T47D (cell line): ENCODE data around the gene PPFIA1.
"Not testable (repeated sequence)": the region's sequence is repeated elsewhere in the genome, so short reads cannot be mapped to it uniquely, and the experiment has no call there.

Experiments used
- DNase-seq, 2 experiments: peaks; one replicate each; pipeline versions ENCODE4 v3.0.0 to v3.0.0-alpha.2; 2011 to 2012; ENCODE audit warnings: low read depth in 1 of 2, low spot score in 1 of 2
- JUND ChIP-seq: IDR thresholded peaks from 2 replicates; pipeline ENCODE4 v1.6.1; 2012; ENCODE audit warnings: low read depth
- in situ Hi-C: cut with HindIII; loops from 2 replicates; pipeline ENCODE4 v1.10.0; 2016; ENCODE audit warnings: low sequenced_read_pairs, low pct_unique_long_range_greater_than_20kb

PPFIA1 gene

GRCh38 chr11:70290361-70291065 is 20.0 kb downstream of the PPFIA1 start:
- no peak for TF ChIP-seq JUND
- in situ Hi-C loops = no loop called here
- DNase-seq = no peak

DNA sequence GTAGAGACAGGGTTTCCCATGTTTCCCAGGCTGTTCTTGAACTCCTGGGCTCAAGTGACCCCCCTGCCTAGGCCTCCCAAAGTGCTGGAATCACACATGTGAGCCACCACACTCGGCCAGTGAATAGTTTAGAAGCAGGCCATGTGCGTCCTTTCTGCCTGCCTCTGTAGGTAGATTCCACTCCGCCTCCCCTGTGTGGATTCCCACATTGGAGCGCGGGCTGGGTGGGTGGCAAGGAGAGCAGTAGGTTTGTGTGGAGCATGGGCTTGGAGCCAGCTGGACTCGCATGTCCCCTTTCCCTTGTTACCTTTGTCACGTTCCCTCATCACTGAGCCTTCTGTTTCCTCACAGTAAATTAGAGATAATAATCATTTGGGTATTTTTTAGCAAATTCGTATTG is 21.7 kb downstream of the PPFIA1 start:
- in situ Hi-C loops = no loop called here
- no peak for TF ChIP-seq JUND
- DNase-seq = no peak

- in situ Hi-C loops = no loop called here
- TF ChIP-seq JUND = no peak
- DNase-seq = no peak
Observed at GRCh38 chr11:70292863-70293262, 22.4 kb downstream of the PPFIA1 start.

- DNase-seq, in situ Hi-C loops: not testable (repeated sequence)
Observed at GRCh38 chr11:70295166-70295565, 24.7 kb downstream of the PPFIA1 start.

GRCh38 chr11:70296681-70297080 is 26.2 kb downstream of the PPFIA1 start:
- in situ Hi-C loops = no loop called here
- TF ChIP-seq JUND = no peak
- no peak for DNase-seq

GRCh38 chr11:70297341-70297740 is 26.9 kb downstream of the PPFIA1 start:
- in situ Hi-C loops = no loop called here
- DNase-seq = no peak
- no peak for TF ChIP-seq JUND

DNA sequence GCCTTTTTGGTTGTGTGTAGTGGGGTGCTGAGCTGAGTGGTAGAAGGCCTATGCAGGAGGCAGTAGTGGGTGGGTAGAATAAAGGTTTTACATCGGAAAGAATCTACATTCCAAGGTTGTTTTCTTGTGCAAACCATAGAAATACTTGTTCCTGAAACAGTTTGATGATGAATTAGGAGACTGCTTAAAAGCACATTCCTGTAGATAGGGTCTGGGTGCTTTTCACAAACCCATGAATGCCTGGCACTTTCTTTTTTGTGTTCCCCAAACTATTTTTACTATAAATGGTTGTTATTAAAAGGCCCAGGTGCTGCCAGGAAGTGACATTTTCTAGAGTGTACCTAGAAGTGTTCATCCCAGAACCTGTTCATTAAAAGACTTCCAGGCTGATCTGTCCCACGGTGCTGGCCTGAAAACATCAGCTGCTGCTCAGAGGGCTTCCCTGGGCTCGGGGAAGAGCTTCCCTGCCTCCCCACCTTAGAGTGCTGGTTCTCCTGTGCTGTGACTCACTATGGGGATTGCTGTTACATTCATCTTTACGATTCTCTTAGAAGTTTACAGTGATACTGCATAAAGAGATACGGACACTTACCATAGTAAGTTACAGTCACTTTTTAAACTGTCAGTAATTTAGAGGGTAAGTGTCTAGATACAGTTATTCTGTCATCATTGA is 27.9 kb downstream of the PPFIA1 start:
- in situ Hi-C loops = no loop called here
- TF ChIP-seq JUND = no peak
- DNase-seq = no peak

GRCh38 chr11:70299636-70300035 is 29.1 kb downstream of the PPFIA1 start:
- in situ Hi-C loops = no loop called here
- no peak for TF ChIP-seq JUND
- DNase-seq = no peak

GRCh38 chr11:70301191-70301590 is 30.7 kb downstream of the PPFIA1 start:
- no peak for TF ChIP-seq JUND
- in situ Hi-C loops = no loop called here
- DNase-seq = no peak

GRCh38 chr11:70301721-70302418 is 31.4 kb downstream of the PPFIA1 start:
- DNase-seq = no peak
- TF ChIP-seq JUND = no peak
- in situ Hi-C loops = no loop called here

DNA sequence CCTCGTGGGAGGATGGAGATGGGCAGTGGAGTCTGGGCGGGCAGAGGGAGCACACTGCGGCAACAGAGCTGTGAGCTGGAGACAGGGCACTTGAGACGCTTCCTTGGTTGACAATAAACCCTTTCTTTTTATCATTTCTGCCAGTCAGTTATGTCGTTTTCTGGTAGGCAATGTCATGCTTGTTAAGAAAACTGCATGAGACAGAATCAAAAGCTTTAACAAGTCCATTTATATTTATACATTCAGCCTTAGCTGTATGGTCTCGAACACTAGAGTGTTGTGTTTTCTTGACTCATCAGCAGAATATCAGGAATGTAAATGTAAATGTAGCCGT is 31.9 kb downstream of the PPFIA1 start:
- in situ Hi-C loops = no loop called here
- no peak for DNase-seq
- no peak for TF ChIP-seq JUND

GRCh38 chr11:70303070-70303469 is 32.6 kb downstream of the PPFIA1 start:
- in situ Hi-C loops = no loop called here
- no peak for DNase-seq
- TF ChIP-seq JUND = no peak

DNA sequence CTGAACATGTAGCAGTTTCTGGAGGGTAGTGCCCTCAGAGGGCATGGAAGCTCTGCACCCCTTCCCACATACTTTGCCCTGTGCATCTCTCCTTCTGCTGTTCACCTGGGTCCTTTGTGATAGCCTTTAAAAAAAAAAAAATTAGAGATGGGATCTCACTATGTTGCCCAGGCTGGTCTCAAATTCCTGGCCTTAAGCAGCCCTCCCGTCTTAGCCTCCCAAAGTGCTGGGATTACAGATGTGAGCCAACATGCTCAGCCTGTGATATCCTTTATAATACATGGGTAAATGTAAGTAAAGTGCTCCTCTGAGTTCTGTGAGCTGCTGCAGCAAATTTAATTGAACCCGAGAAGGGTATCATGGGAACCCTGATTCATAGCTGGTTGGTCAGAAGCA is 33.7 kb downstream of the PPFIA1 start:
- DNase-seq = no peak
- no peak for TF ChIP-seq JUND
- in situ Hi-C loops = no loop called here
